Measurements from ENCODE around the gene KREMEN1.

DNA sequence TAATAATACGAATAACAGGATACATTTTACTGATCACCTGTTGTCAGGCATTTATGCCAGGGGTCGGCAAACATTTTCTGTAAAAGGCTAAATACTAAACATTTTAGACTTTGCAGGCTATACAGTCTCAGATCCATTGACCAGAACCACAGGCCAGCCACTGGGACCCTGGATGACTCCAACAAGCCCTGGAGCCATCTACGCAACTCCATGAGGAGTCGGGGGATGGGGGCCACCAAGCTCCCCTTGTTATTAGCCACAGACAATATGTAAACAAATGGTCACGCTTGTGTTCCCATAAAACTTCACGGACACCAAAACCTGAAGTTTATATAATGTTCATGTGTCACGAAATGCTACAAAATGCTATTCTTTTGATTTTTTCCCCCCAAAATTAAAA, 78.5 kb downstream of the KREMEN1 start:
- TF ChIP-seq, protein P1, sequence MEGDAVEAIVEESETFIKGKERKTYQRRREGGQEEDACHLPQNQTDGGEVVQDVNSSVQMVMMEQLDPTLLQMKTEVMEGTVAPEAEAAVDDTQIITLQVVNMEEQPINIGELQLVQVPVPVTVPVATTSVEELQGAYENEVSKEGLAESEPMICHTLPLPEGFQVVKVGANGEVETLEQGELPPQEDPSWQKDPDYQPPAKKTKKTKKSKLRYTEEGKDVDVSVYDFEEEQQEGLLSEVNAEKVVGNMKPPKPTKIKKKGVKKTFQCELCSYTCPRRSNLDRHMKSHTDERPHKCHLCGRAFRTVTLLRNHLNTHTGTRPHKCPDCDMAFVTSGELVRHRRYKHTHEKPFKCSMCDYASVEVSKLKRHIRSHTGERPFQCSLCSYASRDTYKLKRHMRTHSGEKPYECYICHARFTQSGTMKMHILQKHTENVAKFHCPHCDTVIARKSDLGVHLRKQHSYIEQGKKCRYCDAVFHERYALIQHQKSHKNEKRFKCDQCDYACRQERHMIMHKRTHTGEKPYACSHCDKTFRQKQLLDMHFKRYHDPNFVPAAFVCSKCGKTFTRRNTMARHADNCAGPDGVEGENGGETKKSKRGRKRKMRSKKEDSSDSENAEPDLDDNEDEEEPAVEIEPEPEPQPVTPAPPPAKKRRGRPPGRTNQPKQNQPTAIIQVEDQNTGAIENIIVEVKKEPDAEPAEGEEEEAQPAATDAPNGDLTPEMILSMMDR (conservative IDR thresholded peaks at IDR 0.05; ENCODE audit: low read depth, low read length), result no peak
- TF ChIP-seq EZH2phosphoT487 (IDR thresholded peaks at IDR 0.05; ENCODE audit: borderline replicate concordance, low read length) (no peak), EZH2 (IDR thresholded peaks at IDR 0.05; ENCODE audit: low read length, unreplicated experiment) (no peak)

All from PC-3 (cell line).